ENCODE data around the gene E2F1. TPM values are rescaled to one million over a fixed set of nuclear protein-coding genes. Genes with fewer than 3 reads are reported as not detected.

Gene E2F1
- total and polyA plus RNA-seq, 2 donors (not counting 3 experiments of a cell fraction or from before 2014, with no cell fraction given), result 20.7 to 29.6 TPM

DNA sequence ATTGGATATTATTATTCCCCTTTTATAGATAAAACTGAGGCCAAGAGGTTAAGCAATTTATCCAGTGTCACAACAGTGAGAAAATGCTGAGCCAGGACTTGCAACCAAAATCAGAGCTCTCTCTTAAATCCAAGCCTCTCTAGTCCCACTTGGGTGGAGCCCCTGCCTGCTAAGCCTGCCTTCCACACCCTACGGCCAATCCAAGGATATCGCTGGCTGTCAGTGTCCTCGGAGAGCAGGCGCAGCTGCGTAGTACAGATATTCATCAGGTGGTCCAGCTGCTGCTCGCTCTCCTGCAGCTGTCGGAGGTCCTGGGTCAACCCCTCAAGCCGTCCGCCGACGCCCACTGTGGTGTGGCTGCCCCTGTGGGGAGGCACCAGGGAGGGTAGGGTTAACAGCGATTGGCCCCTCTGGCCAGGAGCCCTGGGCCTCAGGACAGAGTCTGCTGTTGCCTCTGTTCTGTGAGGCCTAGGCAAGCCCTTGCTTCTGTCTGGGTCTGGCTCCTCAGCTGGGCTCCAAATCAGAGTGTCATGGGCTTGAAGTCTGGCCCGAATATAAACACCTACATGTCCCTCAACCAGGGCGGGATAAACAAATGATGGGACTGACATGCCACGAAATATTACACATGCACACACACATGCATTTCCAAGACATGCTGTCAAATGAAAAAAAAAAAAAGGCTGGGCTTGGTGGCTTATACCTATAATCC, 8.0 kb downstream of the E2F1 start:
- Histone ChIP-seq H3K9me1 (replicated peaks; ENCODE audit: control insufficient read depth, extremely low read depth, insufficient read depth, low read length) (no peaks in the 10 kb centered on the region), H3K27me3 (ENCODE audit: control insufficient read depth in 2 of 2, insufficient read depth in 2 of 2, low read length in 2 of 2) (no peaks in the 10 kb centered on the region), H2AFZ (ENCODE audit: low read depth, low read length) (no peak overlapping the region), H3K4me3 (replicated peaks in 1 of 3; ENCODE audit: insufficient read depth in 1 of 3, low read depth in 1 of 3, low read length in 3 of 3) (no peak overlapping the region), H3K27ac (ENCODE audit: insufficient read depth, low read depth, low read length) (no peak overlapping the region), H3K9ac (replicated peaks; ENCODE audit: extremely low read depth, insufficient read depth, low read length) (no peak overlapping the region), H3K36me3 (ENCODE audit: control insufficient read depth in 2 of 2, extremely low read depth in 1 of 2, insufficient read depth in 2 of 2, low read length in 2 of 2) (no peaks in the 10 kb centered on the region), H3K79me2 (ENCODE audit: control insufficient read depth, insufficient read depth, low read length) (peaks cover 11% of the 10 kb centered on the region), H3K4me2 (ENCODE audit: insufficient read depth, low read length) (no peak overlapping the region), H4K20me1 (replicated peaks; ENCODE audit: control insufficient read depth, extremely low read depth, insufficient read depth, low read length) (no peaks in the 10 kb centered on the region), H3K4me1 (ENCODE audit: control insufficient read depth, extremely low read depth, insufficient read depth, low read length) (peaks cover 15% of the 10 kb centered on the region), H3K9me3 (replicated peaks; ENCODE audit: control insufficient read depth, insufficient read depth, low read length) (no peaks in the 10 kb centered on the region)
- POLR2A ChIA-PET, result no interaction called here
- TF ChIP-seq POLR2A (IDR thresholded peaks at IDR 0.05; ENCODE audit: low read depth, low read length) (no peak), GATA2 (IDR thresholded peaks at IDR 0.05; ENCODE audit: insufficient read depth, insufficient read length, low read depth, low read length) (no peak), EZH2 (IDR thresholded peaks at IDR 0.05; ENCODE audit: borderline replicate concordance, low read depth, low read length, severe bottlenecking) (no peak), JUN (IDR thresholded peaks at IDR 0.05; ENCODE audit: borderline replicate concordance, insufficient read depth, insufficient read length, low read depth) (no peak), POLR2AphosphoS5 (IDR thresholded peaks at IDR 0.05; ENCODE audit: insufficient read depth, low read depth, low read length) (no peak), FOS (IDR thresholded peaks at IDR 0.05; ENCODE audit: borderline replicate concordance, insufficient read depth, low read length) (no peak), MYC (IDR thresholded peaks at IDR 0.05; ENCODE audit: low read depth, low read length) (no peak)
- TF ChIP-seq, protein P1, sequence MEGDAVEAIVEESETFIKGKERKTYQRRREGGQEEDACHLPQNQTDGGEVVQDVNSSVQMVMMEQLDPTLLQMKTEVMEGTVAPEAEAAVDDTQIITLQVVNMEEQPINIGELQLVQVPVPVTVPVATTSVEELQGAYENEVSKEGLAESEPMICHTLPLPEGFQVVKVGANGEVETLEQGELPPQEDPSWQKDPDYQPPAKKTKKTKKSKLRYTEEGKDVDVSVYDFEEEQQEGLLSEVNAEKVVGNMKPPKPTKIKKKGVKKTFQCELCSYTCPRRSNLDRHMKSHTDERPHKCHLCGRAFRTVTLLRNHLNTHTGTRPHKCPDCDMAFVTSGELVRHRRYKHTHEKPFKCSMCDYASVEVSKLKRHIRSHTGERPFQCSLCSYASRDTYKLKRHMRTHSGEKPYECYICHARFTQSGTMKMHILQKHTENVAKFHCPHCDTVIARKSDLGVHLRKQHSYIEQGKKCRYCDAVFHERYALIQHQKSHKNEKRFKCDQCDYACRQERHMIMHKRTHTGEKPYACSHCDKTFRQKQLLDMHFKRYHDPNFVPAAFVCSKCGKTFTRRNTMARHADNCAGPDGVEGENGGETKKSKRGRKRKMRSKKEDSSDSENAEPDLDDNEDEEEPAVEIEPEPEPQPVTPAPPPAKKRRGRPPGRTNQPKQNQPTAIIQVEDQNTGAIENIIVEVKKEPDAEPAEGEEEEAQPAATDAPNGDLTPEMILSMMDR (IDR thresholded peaks at IDR 0.05; ENCODE audit: extremely low read depth in 1 of 2, insufficient read depth in 1 of 2, low read depth in 1 of 2, low read length in 2 of 2), result no peak
- TF ChIP-seq, protein P2, sequence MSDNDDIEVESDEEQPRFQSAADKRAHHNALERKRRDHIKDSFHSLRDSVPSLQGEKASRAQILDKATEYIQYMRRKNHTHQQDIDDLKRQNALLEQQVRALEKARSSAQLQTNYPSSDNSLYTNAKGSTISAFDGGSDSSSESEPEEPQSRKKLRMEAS (IDR thresholded peaks at IDR 0.05; ENCODE audit: insufficient read depth, insufficient read length), result no peak
- intact Hi-C loops (cut with micrococcal nuclease), result no loop called here
- DNase-seq (ENCODE audit: low read depth, low spot score) (no peak), FAIRE-seq (no peak)
- dilution Hi-C loops (cut with MboI; ENCODE audit: extremely low pct_ligation_motif_present, low sequenced_read_pairs), result no loop called here
- no TSS peak for BruUV-seq (replicated peaks)
- CTCF ChIA-PET, result no interaction called here
